ENCODE data around the gene PROZ. TPM values are rescaled to one million over a fixed set of nuclear protein-coding genes. Genes with fewer than 3 reads are reported as not detected.
A peak's percentile ranks its signal among the peaks of the same experiment; 100 is the strongest.

The PROZ gene
- total and polyA plus RNA-seq, 2 of the 13 experiments (the other 11 are each of a cell fraction or from before 2014, with no cell fraction given): 5.6 to 22.5 TPM

DNA sequence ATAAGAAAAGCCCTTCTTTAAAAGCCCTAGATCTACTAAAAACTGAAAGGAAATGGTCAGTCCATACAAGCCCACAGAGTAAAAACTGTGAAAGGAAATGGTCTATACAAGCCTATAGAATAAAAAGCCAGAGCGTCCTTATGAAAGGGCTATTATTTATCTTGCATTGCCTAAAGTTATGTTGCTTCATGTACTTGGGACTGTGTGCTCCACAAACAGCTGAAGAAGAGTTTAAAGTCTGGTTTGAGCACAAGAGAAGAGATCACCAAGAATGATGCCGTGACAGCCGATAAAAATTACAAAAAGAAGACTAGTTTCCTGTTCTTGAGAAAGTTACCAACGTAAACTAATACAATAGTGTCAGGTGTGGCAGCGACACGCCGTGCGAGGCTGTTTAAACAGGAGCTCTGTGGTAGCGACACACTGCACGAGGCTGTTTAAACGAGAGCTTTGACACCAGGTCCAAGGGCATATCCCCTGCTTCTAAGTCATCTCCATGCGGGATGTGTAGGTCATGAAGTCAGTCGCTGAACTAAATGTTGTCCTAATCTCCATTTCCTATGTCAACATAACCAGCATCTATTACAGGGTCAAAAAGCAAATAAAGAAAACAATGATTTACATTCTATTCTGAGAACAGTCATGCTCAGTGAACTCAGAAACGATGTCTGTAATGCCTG, 25.1 kb downstream of the PROZ start (continued):
- TF ChIP-seq TCF12 (IDR thresholded peaks at IDR 0.05) (no peak), TCF12 (CRISPR knock-in tag; IDR thresholded peaks at IDR 0.05) (no peak), PTBP1 (IDR thresholded peaks at IDR 0.05; ENCODE audit: low read depth, low read length, poor library complexity, severe bottlenecking) (no peak), SMYD3 (CRISPR knock-in tag; IDR thresholded peaks at IDR 0.05) (no peak), HOMEZ (CRISPR knock-in tag; IDR thresholded peaks at IDR 0.05; ENCODE audit: low read depth) (peak; percentile 62; the same call in 1 of the 2 replicates), ZMYM2 (CRISPR knock-in tag; IDR thresholded peaks at IDR 0.05) (peak; percentile 47; the same call in 1 of the 2 replicates), ISX (CRISPR knock-in tag; conservative IDR thresholded peaks at IDR 0.05) (no peak), FOXA3 (CRISPR knock-in tag; IDR thresholded peaks at IDR 0.05) (peak; percentile 83), ZNF672 (CRISPR knock-in tag; IDR thresholded peaks at IDR 0.05) (no peak), ONECUT2 (CRISPR knock-in tag; IDR thresholded peaks at IDR 0.05) (no peak), CCDC6 (CRISPR knock-in tag; IDR thresholded peaks at IDR 0.05) (peak; percentile 71; the same call in 1 of the 2 replicates), HDAC2 (CRISPR knock-in tag; IDR thresholded peaks at IDR 0.05) (peak; percentile 75), ZNF605 (CRISPR knock-in tag; IDR thresholded peaks at IDR 0.05) (peak; percentile 54; the same call in 1 of the 2 replicates), KMT2A (CRISPR knock-in tag; IDR thresholded peaks at IDR 0.05) (0 out of 2 replicates have a peak, but pooled peaks have one; percentile 45), ZNF512 (CRISPR knock-in tag; IDR thresholded peaks at IDR 0.05) (no peak), ZNF33A (CRISPR knock-in tag; IDR thresholded peaks at IDR 0.05; ENCODE audit: borderline replicate concordance) (no peak), WIZ (CRISPR knock-in tag; IDR thresholded peaks at IDR 0.05) (no peak), ZSCAN12 (CRISPR knock-in tag; IDR thresholded peaks at IDR 0.05) (no peak), ZNF652 (CRISPR knock-in tag; IDR thresholded peaks at IDR 0.05; ENCODE audit: borderline replicate concordance, low read depth) (no peak), SP4 (CRISPR knock-in tag; IDR thresholded peaks at IDR 0.05) (no peak), ZNF574 (CRISPR knock-in tag; IDR thresholded peaks at IDR 0.05) (peak; percentile 38; the same call in 1 of the 2 replicates), MBNL3 (CRISPR knock-in tag; conservative IDR thresholded peaks at IDR 0.05) (no peak), ZNF281 (CRISPR knock-in tag; IDR thresholded peaks at IDR 0.05; ENCODE audit: borderline replicate concordance) (no peak)

Data from HepG2 (cell line).